Mesenteric fat pad (tissue), 1 donor: Measurements from ENCODE around the gene DDX6. TPM values are rescaled to one million over a fixed set of nuclear protein-coding genes. Genes with fewer than 3 reads are reported as not detected.

ENCODE experiments used
- DNase-seq: peaks from one replicate; pipeline ENCODE4 v3.0.0-alpha.2; 2020; ENCODE audit warnings: low spot score
- total RNA-seq: library from RNA; stranded (reverse); fragmentation: NEBNext Ultra II Directional; extraction: Animal tissue kit (Norgen Biotek cat#: 25700); gene quantifications from one replicate; pipeline ENCODE4 v1.2.1, GENCODE V29; 2021
- donor health status: DM: yes; HTN: yes; CAD: no.

Gene DDX6
- total RNA-seq, 1 donor from 2014 or later = 103 TPM

- no peak for DNase-seq
These were observed 85.0 kb downstream of the DDX6 start for GRCh38 chr11:118705791-118706545.

- no peak for DNase-seq
These were observed 85.7 kb downstream of the DDX6 start for GRCh38 chr11:118705111-118705741.

DNA sequence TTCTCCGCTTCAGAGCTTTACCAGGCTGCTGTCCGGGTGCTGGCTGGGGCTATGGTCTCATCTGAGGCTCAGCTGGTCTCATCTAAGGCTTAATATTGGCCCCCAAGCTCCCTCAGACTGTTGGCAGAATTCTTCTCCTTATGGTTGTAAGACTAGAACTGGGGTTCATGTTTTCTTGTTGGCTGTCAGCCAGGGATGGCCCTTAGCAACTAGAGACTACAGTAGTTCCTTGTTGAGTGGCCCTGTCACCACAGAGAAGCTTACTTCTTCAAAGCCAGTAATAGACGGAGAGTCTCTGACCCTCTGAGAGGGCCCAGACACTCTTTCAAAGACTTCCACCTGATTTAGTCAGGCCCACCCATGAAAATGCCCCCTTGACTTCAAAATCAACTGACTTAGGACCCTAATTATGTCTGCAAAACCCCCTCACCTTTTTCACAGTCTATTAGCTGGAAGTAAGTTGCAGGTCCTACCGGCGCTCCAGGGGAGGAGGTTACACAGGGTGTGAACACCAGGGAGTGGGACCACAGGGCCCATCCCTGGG, 87.3 kb downstream of the DDX6 start:
- DNase-seq = no peak

- peak; percentile 73 for DNase-seq
These were observed 91.3 kb downstream of the DDX6 start for GRCh38 chr11:118699506-118700220.

Other genes starting within 250 kb of the DDX6 start
- gene IFT46, start 225.2 kb downstream of the DDX6 start, total RNA-seq = 11.4 TPM
- gene ARCN1, start 218.8 kb downstream of the DDX6 start, total RNA-seq = 176 TPM
- 562 TPM for gene PHLDB1, start 183.5 kb downstream of the DDX6 start, total RNA-seq
- gene TREH, start 111.5 kb downstream of the DDX6 start, total RNA-seq = not detected
- gene CXCR5, start 92.7 kb upstream of the DDX6 start, total RNA-seq = not detected
- gene BCL9L, start 134.8 kb upstream of the DDX6 start, total RNA-seq = 86.4 TPM
- not detected for gene UPK2, start 165.1 kb upstream of the DDX6 start, total RNA-seq
- gene FOXR1, start 180.6 kb upstream of the DDX6 start, total RNA-seq = not detected
- 34.8 TPM for gene CENATAC, start 207.0 kb upstream of the DDX6 start, total RNA-seq
- 953 TPM for gene RPS25, start 227.2 kb upstream of the DDX6 start, total RNA-seq
- 52.8 TPM for gene TRAPPC4, start 227.6 kb upstream of the DDX6 start, total RNA-seq
- gene SLC37A4, start 239.7 kb upstream of the DDX6 start, total RNA-seq = 10.2 TPM